Measurements from ENCODE around the gene RILPL1. TPM values are rescaled to one million over a fixed set of nuclear protein-coding genes. Genes with fewer than 3 reads are reported as not detected.
"Not testable (repeated sequence)": the region's sequence is repeated elsewhere in the genome, so short reads cannot be mapped to it uniquely, and the experiment has no call there.

Gene RILPL1
- total RNA-seq, 2 donors from 2014 or later = 2.6 to 5.0 TPM

GRCh38 chr12:123469978-123470377 lies 63.5 kb downstream of the RILPL1 start:
- no peaks in the 10 kb centered on the region for H3K9me3 ChIP-seq
- no peak overlapping the region for H3K9ac ChIP-seq (ENCODE audit: low read depth in 2 of 2, low read length in 2 of 2)
- H3K36me3 ChIP-seq = no peaks in the 10 kb centered on the region
- H3K27me3 ChIP-seq = no peaks in the 10 kb centered on the region
- H3K4me1 ChIP-seq = no peaks in the 10 kb centered on the region
- H3K27ac ChIP-seq = no peak overlapping the region
- no peak for TF ChIP-seq CTCF (IDR thresholded peaks at IDR 0.05)
- H3K4me3 ChIP-seq = no peak overlapping the region
- intact Hi-C loops (cut with DNase I) = no loop called here
- DNase-seq = no peak

GRCh38 chr12:123468786-123469185 lies 64.7 kb downstream of the RILPL1 start:
- Histone ChIP-seq H3K4me1 (no peaks in the 10 kb centered on the region), H3K27me3 (no peaks in the 10 kb centered on the region), H3K27ac (no peak overlapping the region), H3K36me3 (no peaks in the 10 kb centered on the region), H3K9me3 (no peaks in the 10 kb centered on the region), H3K9ac (ENCODE audit: low read depth in 2 of 2, low read length in 2 of 2) (no peak overlapping the region), H3K4me3 (no peak overlapping the region)
- no peak for TF ChIP-seq CTCF (IDR thresholded peaks at IDR 0.05)
- no peak for DNase-seq
- intact Hi-C loops (cut with DNase I) = no loop called here

- no peaks in the 10 kb centered on the region for H3K36me3 ChIP-seq
- intact Hi-C loops (cut with DNase I) = no loop called here
Observed at GRCh38 chr12:123465084-123465483, 68.4 kb downstream of the RILPL1 start.

GRCh38 chr12:123463174-123463573 lies 70.3 kb downstream of the RILPL1 start:
- intact Hi-C loops (cut with DNase I); H3K9ac ChIP-seq (ENCODE audit: low read depth in 2 of 2, low read length in 2 of 2); H3K27ac ChIP-seq; H3K36me3 ChIP-seq; H3K4me3 ChIP-seq; DNase-seq; H3K4me1 ChIP-seq; H3K9me3 ChIP-seq; H3K27me3 ChIP-seq: not testable (repeated sequence)

More at GRCh38 chr12:123465084-123465483, 68.4 kb downstream of the RILPL1 start:
- no peak overlapping the region for H3K4me3 ChIP-seq
- no peak overlapping the region for H3K9ac ChIP-seq (ENCODE audit: low read depth in 2 of 2, low read length in 2 of 2)
- no peaks in the 10 kb centered on the region for H3K27me3 ChIP-seq
- H3K27ac ChIP-seq = no peak overlapping the region
- H3K9me3 ChIP-seq = no peaks in the 10 kb centered on the region
- no peaks in the 10 kb centered on the region for H3K4me1 ChIP-seq
- no peak for DNase-seq
- no peak for TF ChIP-seq CTCF (IDR thresholded peaks at IDR 0.05)

- intact Hi-C loops (cut with DNase I) = no loop called here
- Histone ChIP-seq H3K27ac (peak within 1 kb of the TSS; percentile 98), H3K9ac (ENCODE audit: low read depth in 2 of 2, low read length in 2 of 2) (peak within 1 kb of the TSS; percentile 85 to 96), H3K9me3 (no peaks in the 10 kb centered on the region), H3K36me3 (no peaks in the 10 kb centered on the region), H3K4me3 (peak within 1 kb of the TSS; percentile 67), H3K27me3 (no peaks in the 10 kb centered on the region), H3K4me1 (no peaks in the 10 kb centered on the region)
- no peak for TF ChIP-seq CTCF (IDR thresholded peaks at IDR 0.05)
- peak; percentile 89 for DNase-seq
Observed at GRCh38 chr12:123457980-123458779, 75.3 kb downstream of the RILPL1 start, which contains the start of gene SNRNP35. SNRNP35 (plus strand) TSS chr12:123458139; CDS start chr12:123465541, 7,402 bp downstream.

- intact Hi-C loops (cut with DNase I) = no loop called here
- Histone ChIP-seq H3K9me3 (no peaks in the 10 kb centered on the region), H3K27ac (no peak overlapping the region), H3K4me3 (no peak overlapping the region), H3K9ac (ENCODE audit: low read depth in 2 of 2, low read length in 2 of 2) (no peak overlapping the region), H3K27me3 (no peaks in the 10 kb centered on the region), H3K36me3 (no peaks in the 10 kb centered on the region), H3K4me1 (no peaks in the 10 kb centered on the region)
- no peak for DNase-seq
- TF ChIP-seq CTCF (IDR thresholded peaks at IDR 0.05) = no peak
Observed at GRCh38 chr12:123453165-123453564, 80.4 kb downstream of the RILPL1 start.

GRCh38 chr12:123452276-123452550 lies 81.3 kb downstream of the RILPL1 start:
- intact Hi-C loops (cut with DNase I) = not testable (repeated sequence)

More at GRCh38 chr12:123452276-123452550, 81.3 kb downstream of the RILPL1 start:
- not testable (repeated sequence) for H3K36me3 ChIP-seq; H3K27me3 ChIP-seq; H3K9me3 ChIP-seq; DNase-seq; H3K4me1 ChIP-seq; H3K9ac ChIP-seq (ENCODE audit: low read depth in 2 of 2, low read length in 2 of 2); H3K4me3 ChIP-seq; H3K27ac ChIP-seq

All from colonic mucosa (tissue), 4 donors.